Measurements from ENCODE around the gene PURB. TPM values are rescaled to one million over a fixed set of nuclear protein-coding genes. Genes with fewer than 3 reads are reported as not detected.

The PURB gene
- total and polyA plus RNA-seq, 9 of the 15 experiments (the other 6 are each of a cell fraction or from before 2014, with no cell fraction given), result 1.6 to 14.1 (median 8.8) TPM

GRCh38 chr7:44852590-44852989 lies 32.7 kb downstream of the PURB start:
- TF ChIP-seq ZNF277 (CRISPR knock-in tag; IDR thresholded peaks at IDR 0.05; ENCODE audit: borderline replicate concordance) (no peak), SPI1 (IDR thresholded peaks at IDR 0.05; ENCODE audit: borderline replicate concordance, low read depth, low read length) (0 out of 2 replicates have a peak, but pooled peaks have one; percentile 56), ZNF695 (CRISPR knock-in tag; IDR thresholded peaks at IDR 0.05) (no peak)
- 65% methylated on average over 3 of the region's 3 CpGs for WGBS (ENCODE audit: insufficient coverage, low coverage, missing lambda C conversion rate)
- Histone ChIP-seq H3K79me2 (ENCODE audit: control insufficient read depth, insufficient read depth, low read length) (peaks cover 15% of the 10 kb centered on the region), H3K4me2 (ENCODE audit: insufficient read depth, low read length) (no peak overlapping the region), H3K4me1 (replicated peaks in 1 of 2; ENCODE audit: control insufficient read depth in 2 of 2, insufficient read depth in 2 of 2, low read length in 2 of 2) (peaks cover 7 to 14% of the 10 kb centered on the region in 2 experiments; a peak in 3 of 5 replicates), H3K27me3 (ENCODE audit: control insufficient read depth in 2 of 2, insufficient read depth in 2 of 2, low read length in 2 of 2) (no peaks in the 10 kb centered on the region), H2AFZ (ENCODE audit: low read depth, low read length) (no peak overlapping the region), H3K9me1 (ENCODE audit: control insufficient read depth, insufficient read depth, low read length) (no peaks in the 10 kb centered on the region), H3K4me3 (no peak overlapping the region), H3K9ac (ENCODE audit: insufficient read depth in 1 of 2, low read depth in 2 of 2, low read length in 2 of 2) (no peak overlapping the region), H3K36me3 (ENCODE audit: control insufficient read depth, insufficient read depth, low read length) (peaks cover 5% of the 10 kb centered on the region; the same call in 2 of the 3 replicates), H4K20me1 (replicated peaks; ENCODE audit: control insufficient read depth, insufficient read depth, low read length) (0 out of 2 replicates have a peak, but pooled peaks cover under 1% of the 10 kb centered on the region), H3K27ac (ENCODE audit: extremely low read depth, low read depth, low read length) (no peak overlapping the region), H3K9me3 (replicated peaks; ENCODE audit: control insufficient read depth, insufficient read depth, low read depth, low read length) (no peaks in the 10 kb centered on the region)
- intact Hi-C loops (cut with micrococcal nuclease) (loop anchor here (10.0 kb wide), 1 partner anchor 282 kb away; no protein-coding TSS in a partner anchor), in situ Hi-C loops (cut with MboI) (no loop called here)
- POLR2A ChIA-PET, result interaction anchor here (1.0 to 2.2 kb wide), 3 partner anchors 28 to 133 kb away, joined by 3 to 8 read pairs (median 3); no protein-coding TSS in a partner anchor
- FAIRE-seq (no peak), DNase-seq (ENCODE audit: extremely low read depth in 1 of 4, low spot score in 3 of 4) (no peak), ATAC-seq (no peak)
- CTCF ChIA-PET (ENCODE audit: low intra/inter-chr PET ratio), result no interaction called here
- no TSS peak for BruUV-seq (replicated peaks)

All from K562 (cell line).